Tibial nerve (tissue), 3 donors: ENCODE measurements around the gene CD93.

Experiments
- POLR2A ChIP-seq, 2 donors: fragments of 450-650 bp; IDR thresholded peaks; one replicate each; pipeline ENCODE4 v1.6.1; 2017; ENCODE audit warnings: antibody characterized with exemption in 2 of 2, mild to moderate bottlenecking in 2 of 2, moderate library complexity in 2 of 2
- TF ChIP-seq, protein P1 (sequence below), 5 experiments: fragments of 200-600 bp in 3 of 5; fragments of 450-650 bp in 2 of 5; sonication (generic) in 3 of 5; IDR thresholded peaks; one replicate each; pipeline ENCODE4 v1.5.1; 2016 to 2019; ENCODE audit warnings: antibody characterized with exemption in 5 of 5, mild to moderate bottlenecking in 3 of 5, moderate library complexity in 2 of 5

GRCh38 chr20:23031346-23031745, 54.8 kb downstream of the CD93 start:
- TF ChIP-seq, protein P1, sequence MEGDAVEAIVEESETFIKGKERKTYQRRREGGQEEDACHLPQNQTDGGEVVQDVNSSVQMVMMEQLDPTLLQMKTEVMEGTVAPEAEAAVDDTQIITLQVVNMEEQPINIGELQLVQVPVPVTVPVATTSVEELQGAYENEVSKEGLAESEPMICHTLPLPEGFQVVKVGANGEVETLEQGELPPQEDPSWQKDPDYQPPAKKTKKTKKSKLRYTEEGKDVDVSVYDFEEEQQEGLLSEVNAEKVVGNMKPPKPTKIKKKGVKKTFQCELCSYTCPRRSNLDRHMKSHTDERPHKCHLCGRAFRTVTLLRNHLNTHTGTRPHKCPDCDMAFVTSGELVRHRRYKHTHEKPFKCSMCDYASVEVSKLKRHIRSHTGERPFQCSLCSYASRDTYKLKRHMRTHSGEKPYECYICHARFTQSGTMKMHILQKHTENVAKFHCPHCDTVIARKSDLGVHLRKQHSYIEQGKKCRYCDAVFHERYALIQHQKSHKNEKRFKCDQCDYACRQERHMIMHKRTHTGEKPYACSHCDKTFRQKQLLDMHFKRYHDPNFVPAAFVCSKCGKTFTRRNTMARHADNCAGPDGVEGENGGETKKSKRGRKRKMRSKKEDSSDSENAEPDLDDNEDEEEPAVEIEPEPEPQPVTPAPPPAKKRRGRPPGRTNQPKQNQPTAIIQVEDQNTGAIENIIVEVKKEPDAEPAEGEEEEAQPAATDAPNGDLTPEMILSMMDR (IDR thresholded peaks at IDR 0.05): no peak
- no peak for TF ChIP-seq POLR2A (IDR thresholded peaks at IDR 0.05)
